IMR-90 (cell line): ENCODE measurements around the gene CDK6. TPM values are rescaled to one million over a fixed set of nuclear protein-coding genes. Genes with fewer than 3 reads are reported as not detected.

Source experiments
- ATAC-seq: fragments of 200-7000 bp; cut with Tn5 transposase; 2 replicates; pipeline ENCODE4 v1.9.1; 2020; ENCODE audit warnings: low read depth, mild to moderate bottlenecking, moderate library complexity
- BruUV-seq: library from RNA; stranded (reverse); fragments of 400-500 nt; replicated peaks from 2 replicates; lab custom pipeline; 2021; lab: Mats Ljungman, UMichigan
- CTCF ChIA-PET: fragments of 300-600 bp; formaldehyde crosslinking; extraction: SDS; loops from one replicate; lab custom pipeline; 2021; ENCODE audit warnings: antibody characterized with exemption; lab: Yijun Ruan, JAX
- POLR2A ChIA-PET: fragments of 300-600 bp; sonication (Branson Sonifier 250); formaldehyde crosslinking; loops from one replicate; lab custom pipeline; 2022; ENCODE audit warnings: antibody characterized with exemption; ENCODE audit not compliant: unreplicated experiment; lab: Charles Lee
- DNase-seq: peaks from one replicate; pipeline ENCODE4 v3.0.0; 2013
- H2AFZ ChIP-seq: replicated peaks from 2 replicates; pipeline ENCODE3; 2013; ENCODE audit warnings: low read length, mild to moderate bottlenecking; ENCODE audit not compliant: poor library complexity
- H2AK5ac ChIP-seq: 2 replicates; pipeline ENCODE4 v1.6.1; 2013; ENCODE audit warnings: low read depth, low read length, inconsistent platforms
- H2AK9ac ChIP-seq: replicated peaks from 2 replicates; pipeline ENCODE3; 2013; ENCODE audit warnings: mild to moderate bottlenecking, low read depth, low read length, moderate library complexity; ENCODE audit not compliant: poor library complexity
- H2BK120ac ChIP-seq: 2 replicates; pipeline ENCODE4 v1.6.1; 2013; ENCODE audit warnings: low read depth, low read length, inconsistent platforms
- H2BK15ac ChIP-seq: 3 replicates; pipeline ENCODE4 v1.6.1; 2013; ENCODE audit warnings: low read depth, low read length, inconsistent platforms
- H2BK20ac ChIP-seq: 2 replicates; pipeline ENCODE4 v1.6.1; 2013; ENCODE audit warnings: low read depth, mild to moderate bottlenecking, inconsistent platforms, low read length, moderate library complexity
- H2BK5ac ChIP-seq: 2 replicates; pipeline ENCODE4 v1.6.1; 2013; ENCODE audit warnings: mild to moderate bottlenecking, low read depth, low read length, inconsistent platforms; ENCODE audit not compliant: poor library complexity, severe bottlenecking
- H3K14ac ChIP-seq: replicated peaks from 2 replicates; pipeline ENCODE4 v1.6.1; 2013; ENCODE audit warnings: low read depth, low read length, inconsistent platforms
- H3K18ac ChIP-seq: 2 replicates; pipeline ENCODE4 v1.6.1; 2013; ENCODE audit warnings: low read depth, low read length, control low read depth
- H3K23ac ChIP-seq: 2 replicates; pipeline ENCODE4 v1.6.1; 2013; ENCODE audit warnings: low read depth, low read length, inconsistent platforms
- H3K27ac ChIP-seq: 2 replicates; pipeline ENCODE4 v1.5.1; 2013; ENCODE audit warnings: mild to moderate bottlenecking, control low read depth, low read length; ENCODE audit not compliant: insufficient read depth
- H3K27me3 ChIP-seq: 2 replicates; pipeline ENCODE4 v1.6.1; 2013; ENCODE audit warnings: low read length; ENCODE audit not compliant: control insufficient read depth, insufficient read depth
- H3K36me3 ChIP-seq: 2 replicates; pipeline ENCODE4 v1.6.1; 2013; ENCODE audit warnings: low read length, mixed read lengths; ENCODE audit not compliant: control insufficient read depth, insufficient read depth
- H3K4ac ChIP-seq: 2 replicates; pipeline ENCODE4 v1.6.1; 2013; ENCODE audit warnings: low read depth, low read length, inconsistent platforms
- H3K4me1 ChIP-seq: 2 replicates; pipeline ENCODE4 v1.6.1; 2013; ENCODE audit warnings: low read length, mixed read lengths; ENCODE audit not compliant: control insufficient read depth, insufficient read depth
- H3K4me2 ChIP-seq: 2 replicates; pipeline ENCODE4 v1.6.1; 2013; ENCODE audit warnings: low read depth, mild to moderate bottlenecking, control low read depth, low read length, moderate library complexity
- H3K4me3 ChIP-seq: 2 replicates; pipeline ENCODE4 v1.5.1; 2013; ENCODE audit warnings: low read depth, mild to moderate bottlenecking, control low read depth, low read length, moderate library complexity; ENCODE audit not compliant: insufficient read depth
- H3K56ac ChIP-seq: 2 replicates; pipeline ENCODE4 v1.6.1; 2013; ENCODE audit warnings: low read length, inconsistent platforms; ENCODE audit not compliant: insufficient read depth; ENCODE audit errors: extremely low read depth
- H3K79me1 ChIP-seq, 2 experiments: 2 replicates each; pipeline ENCODE4 v1.6.1; 2013; ENCODE audit warnings: low read length in 2 of 2, inconsistent platforms in 1 of 2, low read depth in 1 of 2
- H3K9ac ChIP-seq: 2 replicates; pipeline ENCODE4 v1.6.1; 2013; ENCODE audit warnings: low read depth, low read length, control low read depth
- H3K9me1 ChIP-seq: 2 replicates; pipeline ENCODE4 v1.6.1; 2013; ENCODE audit warnings: low read length, inconsistent platforms; ENCODE audit not compliant: insufficient read depth
- H3K9me3 ChIP-seq: 2 replicates; pipeline ENCODE4 v1.6.1; 2013; ENCODE audit warnings: low read length; ENCODE audit not compliant: control insufficient read depth, insufficient read depth
- H4K20me1 ChIP-seq: 2 replicates; pipeline ENCODE4 v1.6.1; 2013; ENCODE audit warnings: low read length, inconsistent platforms; ENCODE audit not compliant: insufficient read depth
- H4K5ac ChIP-seq: 2 replicates; pipeline ENCODE4 v1.6.1; 2013; ENCODE audit warnings: mild to moderate bottlenecking, low read depth, low read length, control low read depth
- H4K8ac ChIP-seq, 2 experiments: 2 replicates each; pipeline ENCODE4 v1.6.1; 2013; ENCODE audit warnings: low read depth in 2 of 2, low read length in 2 of 2, control low read depth in 1 of 2, inconsistent platforms in 1 of 2
- H4K91ac ChIP-seq: 2 replicates; pipeline ENCODE4 v1.6.1; 2013; ENCODE audit warnings: low read depth, low read length, inconsistent platforms; ENCODE audit not compliant: insufficient read depth
- BHLHE40 ChIP-seq: fragments of 150-350 bp; IDR thresholded peaks from 2 replicates; pipeline ENCODE4 v1.6.1; 2016; ENCODE audit warnings: mild to moderate bottlenecking, low read depth, low read length
- CEBPB ChIP-seq: IDR thresholded peaks from 2 replicates; pipeline ENCODE4 v1.6.1; 2012; ENCODE audit warnings: low read depth, low read length, improper control_type of control experiment
- CHD1 ChIP-seq: IDR thresholded peaks from 2 replicates; pipeline ENCODE4 v1.6.1; 2012; ENCODE audit warnings: low read depth, low read length, improper control_type of control experiment
- FOS ChIP-seq: fragments of 150-350 bp; IDR thresholded peaks from 2 replicates; pipeline ENCODE4 v1.6.1; 2016; ENCODE audit warnings: low read depth, low read length
- MAFK ChIP-seq: IDR thresholded peaks from 2 replicates; pipeline ENCODE4 v1.6.1; 2012; ENCODE audit warnings: low read depth, low read length, improper control_type of control experiment
- MAZ ChIP-seq: IDR thresholded peaks from 2 replicates; pipeline ENCODE4 v1.6.1; 2012; ENCODE audit warnings: low read depth, mild to moderate bottlenecking, low read length, improper control_type of control experiment, moderate library complexity, borderline replicate concordance
- MXI1 ChIP-seq: IDR thresholded peaks from 2 replicates; pipeline ENCODE4 v1.6.1; 2012; ENCODE audit warnings: low read depth, mild to moderate bottlenecking, low read length, moderate library complexity, borderline replicate concordance
- NFE2L2 ChIP-seq: fragments of 150-350 bp; IDR thresholded peaks from 2 replicates; pipeline ENCODE4 v1.6.1; 2016; ENCODE audit warnings: low read depth, mild to moderate bottlenecking, low read length
- POLR2A ChIP-seq: IDR thresholded peaks from 2 replicates; pipeline ENCODE4 v1.6.1; 2012; ENCODE audit warnings: mild to moderate bottlenecking, low read depth, low read length
- RAD21 ChIP-seq: IDR thresholded peaks from 2 replicates; pipeline ENCODE4 v1.6.1; 2012; ENCODE audit warnings: low read length, improper control_type of control experiment
- RCOR1 ChIP-seq: IDR thresholded peaks from 2 replicates; pipeline ENCODE4 v1.6.1; 2012; ENCODE audit warnings: mild to moderate bottlenecking, low read length, improper control_type of control experiment; ENCODE audit not compliant: insufficient replicate concordance
- RFX5 ChIP-seq: IDR thresholded peaks from 2 replicates; pipeline ENCODE4 v1.8.0; 2012; ENCODE audit warnings: low read depth, mild to moderate bottlenecking, low read length, moderate library complexity
- SMC3 ChIP-seq: fragments of 150-350 bp; IDR thresholded peaks from 2 replicates; pipeline ENCODE4 v1.6.1; 2016; ENCODE audit warnings: low read depth, mild to moderate bottlenecking, antibody characterized with exemption, low read length, moderate library complexity
- dilution Hi-C: fragments of 300-500 bp; cut with HindIII; formaldehyde crosslinking; loops from one replicate; pipeline ENCODE4 v1.14.3; 2018; ENCODE audit warnings: low sequenced_read_pairs; ENCODE audit not compliant: unreplicated experiment
- in situ Hi-C: fragments of 300-500 bp; cut with MboI; formaldehyde crosslinking; loops from 3 replicates; pipeline ENCODE4 v1.14.3; 2019; ENCODE audit warnings: low sequenced_read_pairs, inconsistent platforms, mixed read lengths
- intact Hi-C: fragments of 100-400 bp; cut with micrococcal nuclease; formaldehyde crosslinking; loops from 2 replicates; pipeline ENCODE4 v1.10.0; 2022
- polyA plus RNA-seq, 3 experiments: library from polyadenylated mRNA; depleted of rRNA; stranded (reverse); fragments of >200 nt; gene quantifications; 2 replicates each; pipeline ENCODE4 v1.2.3, GENCODE V29; 2012; ENCODE audit warnings: low replicate concordance in 1 of 3
- total RNA-seq: library from RNA; depleted of rRNA; stranded (reverse); fragments of >200 nt; gene quantifications from 2 replicates; pipeline ENCODE4 v1.2.3, GENCODE V29; 2012
- TF ChIP-seq, protein P1 (sequence below): fragments of 150-350 bp; IDR thresholded peaks from 2 replicates; pipeline ENCODE4 v1.6.1; 2016; ENCODE audit warnings: low read depth, mild to moderate bottlenecking, low read length, moderate library complexity, borderline replicate concordance
- TF ChIP-seq, protein P2 (sequence below): conservative IDR thresholded peaks from 2 replicates; pipeline ENCODE4 v1.5.1; 2012; ENCODE audit warnings: mild to moderate bottlenecking, low read depth, low read length, improper control_type of control experiment
- TF ChIP-seq, protein P3 (sequence below): fragments of 150-350 bp; IDR thresholded peaks from 2 replicates; pipeline ENCODE4 v1.6.1; 2017; ENCODE audit warnings: mild to moderate bottlenecking, antibody characterized with exemption, low read length, low read depth

CDK6 gene
- total and polyA plus RNA-seq, 2 of the 4 experiments (the other 2 are of a cell fraction) = 21.5 to 195 TPM

DNA sequence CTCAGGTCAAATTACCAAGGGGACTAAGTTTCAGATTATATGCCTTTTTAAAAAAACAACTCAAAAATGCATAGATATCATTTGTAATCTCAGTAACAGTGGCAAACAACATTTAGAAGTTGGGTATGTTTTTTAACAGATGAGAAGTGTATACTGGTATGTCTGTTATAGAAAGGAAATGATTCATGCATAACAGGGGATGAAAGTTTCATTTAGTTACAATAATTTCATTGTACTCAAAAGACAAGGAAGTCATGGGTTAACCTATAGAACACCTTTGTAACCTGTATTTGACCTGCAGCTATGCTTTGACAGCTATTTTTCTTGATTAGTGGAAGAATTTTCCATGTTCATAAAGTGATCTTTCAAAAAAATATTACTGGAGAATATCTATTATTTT, 210.8 kb downstream of the CDK6 start:
- dilution Hi-C loops = no loop called here
- Histone ChIP-seq H3K9ac (no peak overlapping the region), H3K56ac (no peak overlapping the region), H2BK5ac (peak overlapping the region; percentile 68), H3K79me1 (peaks cover 46 to 67% of the 10 kb centered on the region in 2 experiments), H3K27ac (no peak overlapping the region), H3K36me3 (peaks cover 4% of the 10 kb centered on the region), H2AK5ac (no peak overlapping the region), H4K91ac (no peak overlapping the region), H4K5ac (no peak overlapping the region), H3K9me1 (peaks cover 10% of the 10 kb centered on the region), H2BK15ac (no peak overlapping the region), H2BK120ac (no peak overlapping the region), H4K8ac (no peak overlapping the region), H3K23ac (no peak overlapping the region), H4K20me1 (peaks cover 21% of the 10 kb centered on the region; the same call in 1 of the 2 replicates), H2AFZ (no peak overlapping the region), H2BK20ac (no peak overlapping the region), H3K4me3 (no peak overlapping the region), H3K4ac (no peak overlapping the region), H2AK9ac (no peak overlapping the region), H3K27me3 (no peaks in the 10 kb centered on the region), H3K4me1 (peaks cover 7% of the 10 kb centered on the region), H3K4me2 (peak overlapping the region; percentile 51; the same call in 1 of the 2 replicates), H3K9me3 (no peaks in the 10 kb centered on the region; the same call in 1 of the 2 replicates), H3K18ac (no peak overlapping the region), H3K14ac (no peak overlapping the region)
- BruUV-seq = no TSS peak
- intact Hi-C loops = no loop called here
- in situ Hi-C loops = no loop called here
- DNase-seq = peak; percentile 33
- ATAC-seq = no peak
- POLR2A ChIA-PET = no interaction called here
- TF ChIP-seq CHD1 = no peak
- no peak for TF ChIP-seq BHLHE40
- no peak for TF ChIP-seq RCOR1
- TF ChIP-seq, protein P1, sequence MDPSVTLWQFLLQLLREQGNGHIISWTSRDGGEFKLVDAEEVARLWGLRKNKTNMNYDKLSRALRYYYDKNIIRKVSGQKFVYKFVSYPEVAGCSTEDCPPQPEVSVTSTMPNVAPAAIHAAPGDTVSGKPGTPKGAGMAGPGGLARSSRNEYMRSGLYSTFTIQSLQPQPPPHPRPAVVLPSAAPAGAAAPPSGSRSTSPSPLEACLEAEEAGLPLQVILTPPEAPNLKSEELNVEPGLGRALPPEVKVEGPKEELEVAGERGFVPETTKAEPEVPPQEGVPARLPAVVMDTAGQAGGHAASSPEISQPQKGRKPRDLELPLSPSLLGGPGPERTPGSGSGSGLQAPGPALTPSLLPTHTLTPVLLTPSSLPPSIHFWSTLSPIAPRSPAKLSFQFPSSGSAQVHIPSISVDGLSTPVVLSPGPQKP = no peak
- TF ChIP-seq MAZ = no peak
- TF ChIP-seq RAD21 = no peak
- TF ChIP-seq NFE2L2 = no peak
- TF ChIP-seq SMC3 = no peak
- no peak for TF ChIP-seq MAFK
- no peak for TF ChIP-seq POLR2A
- no peak for TF ChIP-seq FOS
- TF ChIP-seq CEBPB = no peak
- TF ChIP-seq, protein P2, sequence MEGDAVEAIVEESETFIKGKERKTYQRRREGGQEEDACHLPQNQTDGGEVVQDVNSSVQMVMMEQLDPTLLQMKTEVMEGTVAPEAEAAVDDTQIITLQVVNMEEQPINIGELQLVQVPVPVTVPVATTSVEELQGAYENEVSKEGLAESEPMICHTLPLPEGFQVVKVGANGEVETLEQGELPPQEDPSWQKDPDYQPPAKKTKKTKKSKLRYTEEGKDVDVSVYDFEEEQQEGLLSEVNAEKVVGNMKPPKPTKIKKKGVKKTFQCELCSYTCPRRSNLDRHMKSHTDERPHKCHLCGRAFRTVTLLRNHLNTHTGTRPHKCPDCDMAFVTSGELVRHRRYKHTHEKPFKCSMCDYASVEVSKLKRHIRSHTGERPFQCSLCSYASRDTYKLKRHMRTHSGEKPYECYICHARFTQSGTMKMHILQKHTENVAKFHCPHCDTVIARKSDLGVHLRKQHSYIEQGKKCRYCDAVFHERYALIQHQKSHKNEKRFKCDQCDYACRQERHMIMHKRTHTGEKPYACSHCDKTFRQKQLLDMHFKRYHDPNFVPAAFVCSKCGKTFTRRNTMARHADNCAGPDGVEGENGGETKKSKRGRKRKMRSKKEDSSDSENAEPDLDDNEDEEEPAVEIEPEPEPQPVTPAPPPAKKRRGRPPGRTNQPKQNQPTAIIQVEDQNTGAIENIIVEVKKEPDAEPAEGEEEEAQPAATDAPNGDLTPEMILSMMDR = no peak
- TF ChIP-seq MXI1 = no peak
- TF ChIP-seq RFX5 = no peak
- TF ChIP-seq, protein P3, sequence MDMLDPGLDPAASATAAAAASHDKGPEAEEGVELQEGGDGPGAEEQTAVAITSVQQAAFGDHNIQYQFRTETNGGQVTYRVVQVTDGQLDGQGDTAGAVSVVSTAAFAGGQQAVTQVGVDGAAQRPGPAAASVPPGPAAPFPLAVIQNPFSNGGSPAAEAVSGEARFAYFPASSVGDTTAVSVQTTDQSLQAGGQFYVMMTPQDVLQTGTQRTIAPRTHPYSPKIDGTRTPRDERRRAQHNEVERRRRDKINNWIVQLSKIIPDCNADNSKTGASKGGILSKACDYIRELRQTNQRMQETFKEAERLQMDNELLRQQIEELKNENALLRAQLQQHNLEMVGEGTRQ = no peak
- CTCF ChIA-PET = no interaction called here
